NCI-H1694 treated with DMSO at 0.1 percent for 48 hours (cell line): ENCODE data around the gene MYH11.
"Not testable (repeated sequence)": the region's sequence is repeated elsewhere in the genome, so short reads cannot be mapped to it uniquely, and the experiment has no call there.

Experiments used
- DNase-seq: peaks from one replicate; lab custom pipeline; 2025; lab: John Stamatoyannopoulos, UW

Gene MYH11

DNA sequence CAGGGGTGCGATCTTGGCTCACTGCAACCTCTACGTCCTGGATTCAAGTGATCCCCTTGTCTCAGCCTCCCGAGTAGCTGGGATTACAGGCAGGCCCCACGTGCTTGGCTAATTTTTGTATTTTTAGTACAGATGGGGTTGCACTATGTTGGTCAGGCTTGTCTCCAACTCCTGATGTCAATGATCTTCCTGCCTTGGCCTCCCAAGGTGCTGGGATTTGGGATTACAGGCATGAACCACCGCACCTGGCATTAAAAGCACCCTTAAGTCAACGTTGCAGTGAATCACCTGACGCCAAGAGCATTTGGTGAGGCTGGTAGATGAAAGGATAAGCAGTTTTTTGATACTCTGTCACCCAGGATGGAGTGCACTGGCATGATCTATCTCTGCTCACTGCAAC is 147.8 kb downstream of the MYH11 start:
- DNase-seq: no peak

DNA sequence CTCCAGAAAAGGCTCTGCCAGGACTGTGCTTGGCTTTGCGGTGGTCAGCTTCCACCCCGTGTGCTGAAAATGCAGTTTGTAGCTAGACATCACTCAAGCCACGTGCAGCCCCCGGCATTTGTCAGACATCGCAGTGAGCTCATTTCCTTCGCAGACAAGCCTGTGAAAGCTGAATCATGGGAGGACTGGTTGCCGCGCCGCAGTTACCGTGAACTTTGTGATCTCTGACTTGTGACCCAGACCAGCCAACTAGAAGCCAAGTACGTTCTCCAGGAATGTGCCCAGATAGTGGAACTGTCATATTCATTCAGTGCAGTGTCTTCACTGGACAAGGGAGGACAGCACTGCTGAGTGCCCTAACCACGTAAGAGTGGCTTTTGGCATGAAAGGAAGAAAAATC is 148.7 kb downstream of the MYH11 start:
- DNase-seq: no peak

DNA sequence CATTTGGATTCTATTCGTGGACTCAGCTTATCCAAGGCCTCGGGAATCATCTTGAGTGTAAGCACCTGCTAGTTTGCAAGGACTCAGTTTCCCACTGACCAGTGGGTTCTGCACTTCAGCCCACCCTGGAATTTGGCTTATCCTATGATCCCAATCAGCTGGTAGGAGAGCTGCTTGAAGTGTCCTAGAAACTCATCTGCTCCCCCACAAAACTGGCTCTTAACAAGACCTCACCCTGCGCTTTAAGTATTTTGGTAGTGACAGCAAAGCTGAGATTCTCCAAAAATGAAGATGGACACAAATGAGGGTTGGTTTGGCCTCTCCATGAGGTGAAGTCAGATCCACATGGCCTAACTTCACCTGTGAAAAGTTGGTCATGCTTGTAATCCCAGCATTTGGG is 149.5 kb downstream of the MYH11 start:
- DNase-seq: no peak

DNA sequence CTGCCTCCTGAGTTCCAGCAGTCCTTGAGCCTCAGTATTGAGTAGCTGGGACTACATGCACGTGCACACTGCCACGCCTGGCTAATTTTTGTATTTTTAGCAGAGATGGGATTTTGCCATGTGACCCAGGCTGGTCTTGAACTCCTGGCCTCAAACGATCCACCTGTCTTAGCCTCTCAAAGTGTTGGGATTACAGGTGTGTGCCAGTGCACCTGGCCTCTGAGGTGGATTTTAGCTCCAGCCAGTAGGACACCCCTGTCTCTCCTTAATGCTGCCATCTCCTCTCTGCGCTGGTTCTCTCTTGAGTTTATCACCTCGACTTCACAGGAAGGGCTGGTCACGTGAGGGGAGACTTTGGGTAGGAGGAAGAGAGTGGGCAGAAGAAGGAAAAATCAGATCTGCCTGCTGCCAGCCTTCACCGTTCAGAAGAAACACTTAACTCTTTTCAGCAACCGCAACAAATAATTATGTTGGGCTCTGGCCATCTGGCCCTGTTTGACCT is 151.7 kb downstream of the MYH11 start:
- DNase-seq: no peak

DNA sequence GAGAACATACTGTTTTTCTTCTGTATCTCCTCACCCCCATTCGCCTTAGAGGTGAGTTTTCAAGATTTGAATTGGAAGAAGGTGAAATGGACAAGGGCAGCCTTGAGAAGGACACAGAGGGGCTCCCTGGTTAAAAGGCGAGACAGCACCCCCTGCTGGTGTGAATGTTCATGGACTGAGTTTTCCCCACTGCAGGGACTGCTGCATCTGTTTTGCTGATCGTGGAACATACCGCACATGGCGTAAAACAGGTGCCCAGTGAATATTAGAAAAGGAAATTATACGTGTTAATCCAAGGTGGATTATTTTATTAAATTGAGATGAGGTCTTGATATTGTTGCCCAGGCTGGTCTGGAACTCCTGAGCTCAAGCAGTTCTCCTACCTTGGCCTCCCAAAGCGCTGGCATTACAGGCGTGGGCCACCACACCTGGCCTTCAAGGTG is 152.3 kb downstream of the MYH11 start:
- peak; percentile 10 for DNase-seq

DNA sequence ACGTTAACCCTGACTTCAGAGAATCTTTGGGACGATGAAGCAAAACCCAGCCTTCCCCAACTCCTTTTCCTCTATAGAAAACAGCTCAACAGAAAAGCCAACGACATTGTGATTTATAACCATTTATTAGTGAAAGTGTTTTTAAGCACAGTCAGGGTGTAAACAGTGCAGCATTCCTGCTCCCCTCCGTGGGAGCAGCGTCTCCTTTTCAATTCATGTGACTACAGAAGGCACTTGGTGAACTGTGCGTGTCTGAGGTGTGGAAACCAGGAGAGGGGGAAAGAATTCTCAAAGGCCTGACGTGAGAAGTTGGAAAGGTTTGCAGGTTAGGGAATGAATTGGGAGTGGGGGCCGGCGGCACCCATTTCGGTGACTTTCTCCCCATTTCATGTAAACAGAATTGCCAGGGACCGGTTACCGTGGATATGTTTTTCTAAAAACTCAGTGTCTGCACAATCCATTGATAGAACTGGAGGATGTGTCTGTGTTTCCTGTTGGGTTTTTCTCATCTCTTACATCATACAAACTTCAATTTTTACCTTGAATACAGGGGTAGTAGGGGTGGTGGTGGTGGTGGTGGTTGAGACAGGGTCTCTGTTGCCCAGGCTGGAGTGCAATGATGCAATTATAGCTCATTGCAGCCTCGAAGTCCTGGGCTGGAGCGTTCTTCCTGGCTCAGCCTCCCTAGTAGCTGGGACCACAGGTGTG is 153.6 kb downstream of the MYH11 start:
- DNase-seq: no peak

DNA sequence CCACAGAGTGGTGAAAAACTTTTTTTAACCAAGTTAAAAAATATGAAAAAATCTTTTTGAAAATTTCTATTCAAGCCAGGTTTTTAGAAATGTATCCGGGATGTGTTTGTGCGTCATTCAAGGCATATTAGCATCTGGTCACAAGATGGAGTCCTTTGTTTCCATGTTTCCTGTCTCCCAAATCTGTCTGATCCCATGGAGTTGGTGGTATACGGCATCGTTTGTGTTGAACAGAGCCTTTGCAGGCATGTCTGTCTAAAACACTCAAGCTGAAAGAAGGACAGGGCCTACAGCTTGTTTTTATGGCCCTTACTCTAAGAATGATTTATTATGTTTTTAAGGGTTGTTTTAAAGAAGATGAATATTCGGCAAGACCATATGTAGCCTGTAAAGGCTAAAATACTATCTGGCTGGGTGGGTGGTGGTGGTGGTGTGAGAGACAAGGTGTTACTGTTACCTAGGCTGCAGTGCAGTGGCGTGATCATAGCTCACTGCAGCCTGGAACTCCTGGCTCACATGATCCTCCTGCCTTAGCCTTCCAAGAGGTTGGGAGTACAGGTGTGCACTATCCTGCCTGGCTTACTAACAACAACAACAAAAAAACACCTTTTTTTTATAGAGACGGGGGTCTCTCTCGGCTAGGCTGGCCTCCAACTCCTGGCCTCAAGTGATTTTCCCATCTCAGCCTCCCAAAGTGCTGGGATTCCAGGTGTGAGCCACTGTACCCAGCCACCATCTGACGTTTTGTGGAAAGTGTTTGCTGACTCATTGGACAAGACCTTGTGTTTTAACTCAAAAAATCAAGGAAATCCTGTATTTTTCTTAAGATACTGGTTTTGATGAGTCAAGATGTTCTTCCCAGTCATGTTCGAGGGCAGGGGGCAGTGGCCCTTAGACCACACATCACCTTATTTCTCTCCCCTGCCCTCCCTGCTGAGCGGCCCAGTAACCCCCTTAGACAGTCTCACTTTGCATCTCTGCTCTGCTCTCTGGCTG is 154.6 kb downstream of the MYH11 start:
- DNase-seq: no peak

DNA sequence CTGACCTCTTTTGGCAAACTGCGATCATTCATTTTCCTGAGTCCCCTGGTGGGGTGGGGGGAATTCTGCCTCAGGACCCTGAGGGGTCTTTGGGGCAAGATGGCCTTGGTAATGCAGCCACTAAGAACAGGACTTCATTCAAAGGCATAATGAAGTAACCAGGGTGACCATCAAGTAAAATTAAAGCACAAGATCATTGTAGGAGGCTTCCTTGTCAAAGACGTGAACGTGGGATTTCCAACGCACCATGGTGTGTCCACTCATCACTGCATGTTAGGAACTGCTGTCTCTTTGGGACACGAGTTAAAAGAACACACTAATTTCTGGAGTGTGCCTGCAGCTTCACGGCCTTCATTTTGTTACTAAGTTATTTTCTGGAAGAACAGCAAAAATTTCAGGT is 155.5 kb downstream of the MYH11 start:
- no peak for DNase-seq

DNA sequence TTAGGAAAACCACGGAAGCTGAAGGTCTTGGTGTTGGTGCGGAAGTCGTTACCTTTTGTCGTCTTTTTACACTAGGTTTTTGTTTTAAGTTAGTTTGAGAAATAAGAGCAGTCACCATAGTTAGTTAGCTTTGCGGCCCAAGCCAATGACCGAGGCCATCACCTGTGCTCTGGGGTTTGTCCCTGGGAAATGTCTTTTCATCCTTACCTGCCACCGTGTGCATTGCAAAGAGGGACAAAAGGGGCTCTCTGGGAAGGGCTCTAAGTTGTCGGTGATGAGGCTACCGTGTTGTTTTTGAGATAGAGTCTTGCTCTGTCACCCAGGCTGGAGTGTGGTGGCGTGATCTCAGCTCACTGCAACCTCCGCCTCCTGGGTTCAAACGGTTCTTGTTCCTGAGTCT is 157.0 kb downstream of the MYH11 start:
- no peak for DNase-seq

DNA sequence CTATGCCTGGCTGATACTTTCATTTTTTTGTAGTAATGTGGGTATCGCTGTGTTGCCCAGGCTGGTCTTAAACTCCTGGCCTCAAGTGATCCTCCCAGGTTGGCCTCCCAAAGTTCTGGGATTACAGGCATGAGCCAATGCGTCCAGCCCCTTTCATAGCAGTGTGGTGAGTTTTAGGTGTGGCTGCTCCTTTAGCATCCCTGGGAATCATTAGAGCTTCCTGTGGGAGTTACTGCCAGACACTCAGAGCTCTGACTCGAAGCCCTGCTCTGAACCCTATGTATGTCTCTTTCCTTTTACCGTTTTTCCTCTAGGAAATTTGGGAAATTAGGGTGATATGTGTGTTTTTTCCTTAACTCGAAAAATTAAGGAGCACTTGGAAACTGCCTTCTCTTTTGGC is 162.3 kb downstream of the MYH11 start:
- no peak for DNase-seq

DNA sequence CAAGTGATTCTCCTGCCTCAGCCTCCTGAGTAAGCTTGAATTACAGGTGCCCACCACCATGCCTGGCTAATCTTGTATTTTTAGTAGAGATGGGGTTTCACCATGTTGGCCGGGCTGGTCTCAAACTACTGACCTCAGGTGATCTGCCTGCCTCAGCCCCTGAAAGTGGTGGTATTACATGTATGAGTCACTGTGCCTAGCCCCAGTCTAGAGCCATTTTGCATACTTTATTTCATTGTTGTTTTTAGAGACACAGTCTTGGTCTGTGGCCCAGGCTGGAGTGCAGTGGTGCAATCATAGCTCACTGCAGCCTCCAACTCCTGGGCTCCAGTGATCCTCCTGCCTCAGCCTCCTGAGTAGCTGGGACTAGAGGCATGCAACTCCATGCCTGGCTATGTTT is 164.3 kb downstream of the MYH11 start:
- not testable (repeated sequence) for DNase-seq

DNA sequence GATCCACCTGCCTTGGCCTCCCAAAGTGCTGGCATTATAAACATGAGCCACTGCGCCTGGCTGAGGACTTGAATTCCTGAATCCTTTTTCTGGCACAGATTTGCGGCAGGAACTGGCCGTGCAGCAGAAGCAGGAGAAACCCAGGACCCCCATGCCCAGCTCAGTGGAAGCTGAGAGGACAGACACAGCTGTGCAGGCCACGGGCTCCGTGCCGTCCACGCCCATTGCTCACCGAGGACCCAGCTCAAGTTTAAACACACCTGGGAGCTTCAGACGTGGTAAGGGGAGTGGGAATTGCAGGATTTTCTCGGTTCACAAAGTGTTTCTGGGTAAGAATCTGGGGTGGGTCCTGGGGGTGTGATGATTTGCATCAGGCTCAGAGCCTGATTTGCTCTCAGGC is 165.8 kb downstream of the MYH11 start:
- DNase-seq: no peak

DNA sequence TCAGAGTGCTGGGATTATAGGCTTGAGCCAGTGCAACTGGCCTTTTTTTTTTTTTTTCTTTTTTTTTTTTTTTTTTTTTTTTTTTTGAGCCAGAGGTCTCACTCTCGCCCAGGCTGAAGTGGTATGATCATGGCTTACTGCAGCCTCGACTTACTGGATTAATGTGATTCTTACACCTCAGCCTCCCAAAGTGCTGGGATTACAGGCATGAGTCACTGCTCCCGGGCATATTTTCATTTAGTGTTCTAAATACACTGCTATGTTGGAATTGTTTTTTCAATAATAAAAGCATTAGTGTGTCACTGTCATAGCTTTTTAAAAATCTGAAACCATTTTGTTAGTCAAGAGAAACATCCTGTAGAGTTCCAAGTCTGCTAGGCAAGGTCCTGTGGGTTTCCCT is 166.5 kb downstream of the MYH11 start:
- no peak for DNase-seq

DNA sequence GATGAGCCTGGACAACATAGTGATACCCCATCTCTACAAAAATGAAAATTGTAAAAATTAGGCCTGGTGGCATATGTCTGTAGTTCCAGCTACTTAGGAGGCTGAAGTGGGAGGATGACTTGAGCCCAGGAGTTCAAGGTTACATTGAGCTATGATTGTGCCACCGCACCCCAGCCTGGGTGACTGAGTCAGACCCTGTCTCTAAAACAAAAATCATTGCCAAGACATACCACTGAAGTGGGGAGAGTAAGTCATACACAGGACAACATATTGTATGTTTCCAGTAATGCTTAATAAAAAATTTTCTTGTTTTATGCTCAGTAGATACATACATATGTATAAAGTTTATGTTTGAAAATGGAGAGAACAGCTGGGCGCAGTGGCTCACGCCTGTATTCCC is 167.5 kb downstream of the MYH11 start:
- no peak for DNase-seq

DNA sequence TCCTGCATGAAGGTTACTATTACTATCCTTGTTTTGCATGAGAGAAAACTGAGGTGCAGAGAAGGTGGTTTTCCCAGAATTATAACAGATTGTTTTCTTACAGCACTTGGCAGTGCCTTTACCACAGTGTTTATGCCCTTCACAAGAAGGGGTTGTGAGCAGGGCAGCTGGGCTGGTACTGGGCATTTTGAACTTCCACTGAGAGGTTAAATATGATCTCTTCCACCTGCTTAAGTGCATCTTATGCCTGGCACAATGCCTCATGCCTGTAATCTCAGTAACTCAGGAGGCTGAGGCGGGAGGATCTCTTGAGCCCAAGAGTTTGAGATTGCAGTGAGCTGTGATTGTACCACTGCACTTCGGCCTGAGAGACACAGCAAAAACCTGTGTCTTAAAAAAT is 170.5 kb downstream of the MYH11 start:
- no peak for DNase-seq

DNA sequence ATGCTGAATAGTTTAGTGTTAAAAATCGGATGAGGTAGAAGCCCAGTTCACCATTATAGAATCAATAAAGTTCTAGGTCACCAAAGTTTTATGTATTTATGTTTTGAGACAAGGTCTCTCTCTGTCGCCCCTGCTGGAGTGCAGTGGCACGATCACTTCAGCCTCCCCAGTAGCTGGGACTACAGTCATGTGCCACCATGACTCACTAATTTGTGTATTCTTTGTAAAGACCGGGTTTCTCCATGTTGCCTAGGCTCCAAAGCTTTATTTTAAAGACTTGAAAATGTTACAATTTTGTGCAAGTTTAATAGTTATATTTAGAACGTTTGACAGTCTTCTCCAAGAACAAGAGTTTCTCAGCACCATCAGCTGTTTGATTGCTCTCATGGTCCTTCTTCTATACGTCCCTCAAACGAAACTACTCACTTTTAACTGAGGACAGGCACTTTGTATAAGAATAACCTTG is 174.7 kb downstream of the MYH11 start:
- no peak for DNase-seq

DNA sequence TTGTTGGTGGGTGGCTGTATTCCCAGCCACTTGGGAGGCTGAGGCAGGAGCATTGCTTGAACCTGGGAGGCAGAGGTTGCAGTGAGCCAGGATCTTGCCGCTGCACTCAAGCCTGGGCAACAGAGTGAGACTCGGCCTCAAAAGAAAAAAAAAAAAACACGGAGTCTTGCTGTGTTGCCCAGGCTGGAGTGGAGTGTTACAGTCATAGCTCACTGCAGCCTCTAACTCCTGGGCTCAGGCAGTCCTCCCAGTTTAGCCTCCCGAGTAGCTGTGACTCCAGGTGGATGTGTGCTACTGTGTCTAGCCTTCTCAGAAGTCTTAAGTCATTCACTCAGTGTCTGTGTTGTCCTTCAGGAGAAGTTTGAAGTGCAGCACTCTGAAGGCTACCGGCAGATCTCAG is 179.4 kb downstream of the MYH11 start:
- no peak for DNase-seq

DNA sequence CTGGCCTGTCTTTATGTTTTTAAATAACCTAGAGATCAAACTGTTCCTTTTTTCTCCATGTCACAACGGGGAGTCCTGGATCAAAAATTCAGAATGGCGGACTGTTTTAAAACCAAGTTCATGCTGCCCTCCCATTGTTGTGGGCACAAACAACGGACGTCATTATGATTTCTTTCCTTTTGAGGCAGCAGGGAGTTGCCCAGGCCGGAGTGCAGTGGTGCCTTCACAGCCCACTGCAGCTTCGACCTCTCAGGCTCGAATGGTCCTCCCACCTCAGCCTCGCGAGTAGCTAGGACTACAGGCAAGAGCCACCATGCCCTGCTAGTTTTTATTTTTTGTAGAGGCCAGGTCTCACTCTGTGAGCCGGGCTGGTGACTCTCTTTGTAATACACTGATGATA is 180.3 kb downstream of the MYH11 start:
- no peak for DNase-seq

DNA sequence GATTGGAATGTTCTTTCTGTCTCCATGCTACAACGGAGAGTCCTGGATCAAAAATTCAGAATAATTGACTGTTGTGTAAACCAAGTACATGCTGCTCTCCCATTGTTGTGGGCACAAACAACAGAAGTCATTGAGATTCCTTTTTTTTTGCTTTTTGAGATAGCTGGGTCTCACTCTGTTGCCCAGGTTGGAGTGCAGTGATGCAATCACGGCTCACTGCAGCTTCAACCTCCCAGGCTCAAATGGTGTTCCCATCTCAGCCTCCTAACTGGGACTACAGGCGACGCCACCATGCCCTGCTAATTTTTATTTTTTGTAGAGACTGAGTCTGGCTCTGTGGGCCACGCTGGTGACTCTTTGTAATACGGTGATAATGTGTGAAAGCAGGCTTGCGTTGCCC is 182.3 kb downstream of the MYH11 start:
- no peak for DNase-seq

DNA sequence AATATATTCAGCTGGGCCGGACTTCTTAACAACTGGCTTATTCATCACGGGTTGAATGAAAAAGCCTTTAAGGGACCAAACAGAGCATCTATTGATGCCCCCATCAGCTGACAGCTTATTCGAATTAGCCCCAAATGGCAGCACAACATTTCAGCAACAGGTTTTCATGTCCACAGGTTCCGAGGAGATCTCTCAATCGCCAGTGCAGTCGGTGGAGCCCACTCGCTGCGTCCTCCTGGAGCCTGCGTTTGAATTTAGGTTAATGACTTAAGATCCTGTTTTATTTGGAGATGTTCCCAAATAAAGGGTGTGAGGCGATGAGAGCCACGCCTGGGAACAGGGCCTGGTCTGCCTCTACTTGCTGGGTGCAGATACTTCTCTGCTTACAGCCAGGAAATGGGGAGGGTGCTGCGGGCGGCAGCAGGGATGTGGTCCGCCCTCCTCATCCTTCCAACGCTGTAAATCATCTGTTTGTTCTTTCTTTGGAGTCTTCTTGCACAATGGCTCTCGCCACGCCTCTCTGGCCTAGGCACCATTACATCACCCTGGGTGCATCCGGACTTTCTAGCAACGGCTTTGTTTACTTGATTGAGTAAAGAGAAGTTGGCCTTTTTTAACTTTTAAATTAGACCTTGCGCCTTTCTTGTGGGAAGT is 184.2 kb downstream of the MYH11 start:
- peak; percentile 2 for DNase-seq

DNA sequence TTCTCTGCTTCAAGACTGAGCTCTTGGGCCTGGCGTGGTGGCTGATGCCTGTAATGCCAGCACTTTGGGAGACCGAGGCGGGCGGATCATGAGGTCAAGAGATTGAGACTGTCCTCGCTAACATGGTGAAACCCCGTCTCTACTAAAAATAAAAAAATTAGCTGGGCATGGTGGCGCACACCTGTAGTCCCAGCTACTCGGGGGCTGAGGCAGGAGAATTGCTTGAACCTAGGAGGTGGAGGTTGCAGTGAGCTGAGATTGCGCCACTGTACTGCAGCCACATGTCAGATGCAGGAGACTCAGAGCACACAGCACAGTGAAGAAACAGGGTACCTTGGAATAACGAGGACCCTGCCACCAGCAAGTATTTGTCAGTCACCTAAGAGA is 184.7 kb downstream of the MYH11 start:
- not testable (repeated sequence) for DNase-seq

DNA sequence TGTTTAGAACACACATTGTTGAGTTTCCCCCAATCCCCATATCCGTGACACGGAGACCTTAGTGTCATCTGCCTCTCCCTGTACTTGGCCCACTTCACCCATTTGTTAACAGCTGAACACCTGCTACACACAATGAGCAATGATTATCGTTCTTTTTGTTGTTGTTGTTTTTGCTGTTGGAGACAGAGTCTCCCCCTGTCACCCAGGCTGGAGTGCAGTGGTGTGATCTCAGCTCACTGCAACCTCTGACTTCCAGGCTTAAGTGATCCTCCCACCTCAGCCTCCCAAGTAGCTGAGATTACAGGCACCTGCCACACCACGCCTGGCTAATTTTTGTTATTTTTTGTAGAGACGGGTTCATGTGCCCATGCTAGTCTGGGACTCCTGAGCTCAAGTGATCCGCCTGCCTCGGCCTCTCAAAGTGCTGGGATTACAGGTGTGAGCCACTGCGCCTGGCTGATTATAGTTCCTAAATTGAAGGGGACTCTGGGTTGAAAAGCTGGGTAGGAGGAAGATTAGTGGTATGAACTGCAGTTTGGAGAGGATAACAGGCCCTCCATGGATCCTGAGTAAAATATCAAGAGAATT is 185.2 kb downstream of the MYH11 start:
- DNase-seq: no peak
